A549 (cell line): ENCODE results near the gene MYORG. TPM values are rescaled to one million over a fixed set of nuclear protein-coding genes. Genes with fewer than 3 reads are reported as not detected.

Experiments
- ATAC-seq, 2 experiments: fragments of 200-7000 bp in 1 of 2; fragments of >200 bp in 1 of 2; cut with Nextera tagmentation in 1 of 2; cut with Tn5 transposase in 1 of 2; 3 replicates each; pipeline versions ENCODE4 v1.8.0 to v1.9.1; 2018 to 2020; ENCODE audit warnings: mild to moderate bottlenecking in 1 of 2, moderate library complexity in 1 of 2
- CTCF ChIA-PET: fragments of 300-600 bp; sonication (Branson Sonifier 250); formaldehyde crosslinking; extraction: SDS; loops from one replicate; lab custom pipeline; 2021; ENCODE audit warnings: antibody characterized with exemption, inconsistent platforms; lab: Yijun Ruan, JAX
- POLR2A ChIA-PET: fragments of 350-600 bp; formaldehyde crosslinking; extraction: SDS; loops from one replicate; lab custom pipeline; 2021; ENCODE audit warnings: antibody characterized with exemption, inconsistent platforms; lab: Yijun Ruan, JAX
- DNase-seq, 2 experiments: peaks; one replicate each; pipeline versions ENCODE4 v3.0.0 to v3.0.0-alpha.2; 2011 to 2016; ENCODE audit warnings: low read depth in 1 of 2, low spot score in 1 of 2
- FAIRE-seq: peaks from 2 replicates; lab custom pipeline; 2011; peaks lifted over from hg19 to GRCh38; lab: Jason Lieb, UNC
- H3K27ac ChIP-seq, 2 experiments: fragments of >200 bp; sonication (Bioruptor Twin); formaldehyde crosslinking; 3 replicates each; pipeline ENCODE4 v1.5.1; 2016 to 2017
- H3K4me1 ChIP-seq: fragments of >200 bp; sonication (Bioruptor Twin); formaldehyde crosslinking; 3 replicates; pipeline ENCODE4 v1.6.1; 2016
- H3K4me2 ChIP-seq: fragments of >200 bp; sonication (Bioruptor Twin); formaldehyde crosslinking; 3 replicates; pipeline ENCODE4 v1.6.1; 2016
- H3K4me3 ChIP-seq: fragments of >200 bp; sonication (Bioruptor Twin); formaldehyde crosslinking; 3 replicates; pipeline ENCODE4 v1.5.1; 2016
- H3K9me3 ChIP-seq: fragments of >200 bp; sonication (Bioruptor Twin); formaldehyde crosslinking; 3 replicates; pipeline ENCODE4 v1.6.1; 2016
- CBX2 ChIP-seq: fragments of 200-600 bp; sonication (generic); IDR thresholded peaks from 2 replicates; pipeline ENCODE4 v1.6.1; 2016; ENCODE audit warnings: low read depth, mild to moderate bottlenecking, borderline replicate concordance
- CBX8 ChIP-seq: fragments of 200-600 bp; sonication (generic); IDR thresholded peaks from 2 replicates; pipeline ENCODE4 v1.6.1; 2016
- CHD2 ChIP-seq: fragments of 150-350 bp; IDR thresholded peaks from 2 replicates; pipeline ENCODE4 v1.6.1; 2014; ENCODE audit warnings: low read length; ENCODE audit not compliant: partially characterized antibody
- CHD4 ChIP-seq: fragments of 200-600 bp; sonication (generic); IDR thresholded peaks from 2 replicates; pipeline ENCODE4 v1.6.1; 2016; ENCODE audit warnings: antibody characterized with exemption, mild to moderate bottlenecking, borderline replicate concordance
- CTCF ChIP-seq: fragments of >200 bp; sonication (Bioruptor Twin); formaldehyde crosslinking; IDR thresholded peaks from 3 replicates; pipeline ENCODE4 v1.5.1; 2016
- EHMT2 ChIP-seq: fragments of 200-600 bp; sonication (generic); IDR thresholded peaks from 2 replicates; pipeline ENCODE4 v1.6.1; 2016; ENCODE audit warnings: antibody characterized with exemption, low read depth, mild to moderate bottlenecking, moderate library complexity
- ESRRA ChIP-seq: fragments of 150-350 bp; IDR thresholded peaks from 2 replicates; pipeline ENCODE4 v1.6.1; 2014; ENCODE audit warnings: mild to moderate bottlenecking, low read length, borderline replicate concordance
- FOSB ChIP-seq: fragments of 250-450 bp; sonication (Bioruptor Pico); IDR thresholded peaks from 2 replicates; pipeline ENCODE4 v1.5.0; 2020; ENCODE audit warnings: mild to moderate bottlenecking, moderate library complexity
- FOSL2 ChIP-seq, 2 experiments: fragments of 450-650 bp in 1 of 2; fragments of >200 bp in 1 of 2; sonication (Bioruptor Twin) in 1 of 2; formaldehyde crosslinking; IDR thresholded peaks; 2 replicates each; pipeline versions ENCODE4 v1.5.0 to v1.6.1; 2016 to 2020; ENCODE audit warnings: mild to moderate bottlenecking in 1 of 2, moderate library complexity in 1 of 2
- FOXS1 ChIP-seq: fragments of 250-450 bp; sonication (Bioruptor Pico); IDR thresholded peaks from 2 replicates; pipeline ENCODE4 v1.5.0; 2020; ENCODE audit warnings: mild to moderate bottlenecking, moderate library complexity
- HES2 ChIP-seq: fragments of >200 bp; sonication (Bioruptor Twin); formaldehyde crosslinking; IDR thresholded peaks from 2 replicates; pipeline ENCODE4 v1.6.1; 2016
- HEYL ChIP-seq: fragments of 250-450 bp; sonication (Bioruptor Pico); IDR thresholded peaks from 2 replicates; pipeline ENCODE4 v1.8.0; 2021; ENCODE audit warnings: mild to moderate bottlenecking, moderate library complexity
- HOXA7 ChIP-seq: fragments of 250-450 bp; sonication (Bioruptor Pico); IDR thresholded peaks from 2 replicates; pipeline ENCODE4 v1.5.0; 2020; ENCODE audit warnings: mild to moderate bottlenecking, moderate library complexity
- HOXB13 ChIP-seq: fragments of 250-450 bp; sonication (Bioruptor Pico); IDR thresholded peaks from 2 replicates; pipeline ENCODE4 v1.5.0; 2020; ENCODE audit warnings: low read depth, mild to moderate bottlenecking, moderate library complexity
- JUNB ChIP-seq: fragments of >200 bp; sonication (Bioruptor Twin); formaldehyde crosslinking; IDR thresholded peaks from 2 replicates; pipeline ENCODE4 v1.6.1; 2016
- KDM1A ChIP-seq: fragments of 200-600 bp; sonication (generic); IDR thresholded peaks from 2 replicates; pipeline ENCODE4 v1.6.1; 2016; ENCODE audit warnings: low read depth, mild to moderate bottlenecking
- KDM5A ChIP-seq: fragments of 200-600 bp; sonication (generic); IDR thresholded peaks from 2 replicates; pipeline ENCODE4 v1.6.1; 2016; ENCODE audit warnings: antibody characterized with exemption, mild to moderate bottlenecking
- MAFK ChIP-seq: fragments of 450-650 bp; IDR thresholded peaks from 2 replicates; pipeline ENCODE4 v1.6.1; 2014; ENCODE audit not compliant: partially characterized antibody
- MAX ChIP-seq: IDR thresholded peaks from 2 replicates; pipeline ENCODE4 v1.6.1; 2012
- MAZ ChIP-seq: fragments of 150-350 bp; IDR thresholded peaks from 2 replicates; pipeline ENCODE4 v1.6.1; 2014; ENCODE audit warnings: antibody characterized with exemption, low read depth, low read length, borderline replicate concordance
- PBX3 ChIP-seq: IDR thresholded peaks from 2 replicates; pipeline ENCODE4 v1.6.1; 2012
- PHF8 ChIP-seq: fragments of 200-600 bp; sonication (generic); IDR thresholded peaks from 2 replicates; pipeline ENCODE4 v1.6.1; 2016; ENCODE audit warnings: low read depth, mild to moderate bottlenecking, antibody characterized with exemption, moderate library complexity, borderline replicate concordance
- POLR2A ChIP-seq: IDR thresholded peaks from 2 replicates; pipeline ENCODE4 v1.6.1; 2012; ENCODE audit warnings: mild to moderate bottlenecking, low read length
- POLR2AphosphoS2 ChIP-seq: conservative IDR thresholded peaks from 2 replicates; pipeline ENCODE4 v1.6.1; 2012; ENCODE audit warnings: low read length, improper control_type of control experiment, inconsistent platforms
- RAD21 ChIP-seq, 2 experiments: fragments of >200 bp in 1 of 2; sonication (Bioruptor Twin) in 1 of 2; formaldehyde crosslinking in 1 of 2; IDR thresholded peaks in 1 of 2; conservative IDR thresholded peaks in 1 of 2; 2 replicates in 1 of 2; 3 replicates in 1 of 2; pipeline ENCODE4 v1.6.1; 2012 to 2018; ENCODE audit warnings: inconsistent platforms in 1 of 2
- RARB ChIP-seq: fragments of 250-450 bp; sonication (Bioruptor Pico); IDR thresholded peaks from 2 replicates; pipeline ENCODE4 v1.8.0; 2021; ENCODE audit warnings: mild to moderate bottlenecking, moderate library complexity
- RCOR1 ChIP-seq: fragments of 150-350 bp; IDR thresholded peaks from 2 replicates; pipeline ENCODE4 v1.6.1; 2014; ENCODE audit warnings: antibody characterized with exemption, low read length, low read depth
- SMC3 ChIP-seq: fragments of >200 bp; sonication (Bioruptor Twin); formaldehyde crosslinking; IDR thresholded peaks from 3 replicates; pipeline ENCODE4 v1.6.1; 2018; ENCODE audit warnings: inconsistent platforms
- SREBF2 ChIP-seq: fragments of 450-650 bp; IDR thresholded peaks from 2 replicates; pipeline ENCODE4 v1.6.1; 2014; ENCODE audit warnings: mild to moderate bottlenecking, moderate library complexity
- TP53 ChIP-seq: fragments of 250-450 bp; sonication (Bioruptor Pico); IDR thresholded peaks from 2 replicates; pipeline ENCODE4 v1.5.0; 2021; ENCODE audit warnings: mild to moderate bottlenecking, moderate library complexity
- USF2 ChIP-seq: fragments of 450-650 bp; IDR thresholded peaks from 2 replicates; pipeline ENCODE4 v1.6.1; 2014; ENCODE audit warnings: antibody characterized with exemption
- ZSCAN20 ChIP-seq: fragments of 250-450 bp; sonication (Bioruptor Pico); IDR thresholded peaks from 2 replicates; pipeline ENCODE4 v1.8.0; 2022; ENCODE audit warnings: mild to moderate bottlenecking, moderate library complexity
- WGBS: methylation state at CpG from one replicate; pipeline ENCODE4 v1.1.6; 2017; ENCODE audit errors: missing lambda C conversion rate; 5-methylcytosine and 5-hydroxymethylcytosine counted together
- polyA plus RNA-seq, 4 experiments: library from polyadenylated mRNA; depleted of rRNA in 3 of 4; stranded (reverse); fragments of >200 nt; fragmentation: RNase III in 1 of 4; extraction: RNeasy Plus Mini Kit Qiagen cat#74134 plus additional on column Dnase treatment in 1 of 4; gene quantifications; 2 replicates in 3 of 4; 3 replicates in 1 of 4; pipeline ENCODE4 v1.2.3, GENCODE V29; 2011 to 2017

MYORG gene
- polyA plus RNA-seq, 2 of the 4 experiments (the other 2 are of a cell fraction): 2.2 to 4.1 TPM

GRCh38 chr9:34332076-34332964 lies 44.4 kb downstream of the MYORG start:
- WGBS: 36% methylated on average over 7 of the region's 7 CpGs
- ATAC-seq (no peak), DNase-seq (peak; percentile 36 to 67), FAIRE-seq (peak; percentile 43)
- Histone ChIP-seq H3K4me1 (peaks cover 19% of the 10 kb centered on the region), H3K4me3 (no peak overlapping the region), H3K4me2 (0 out of 3 replicates have a peak overlapping the region, but pooled peaks have one; percentile 9), H3K27ac (no peak overlapping the region), H3K9me3 (no peaks in the 10 kb centered on the region)
- TF ChIP-seq CHD2: no peak
- TF ChIP-seq MAX: no peak
- TF ChIP-seq ESRRA: no peak
- no peak for TF ChIP-seq RARB (CRISPR knock-in tag)
- TF ChIP-seq HOXB13 (CRISPR knock-in tag): no peak
- TF ChIP-seq HES2: no peak
- no peak for TF ChIP-seq MAZ
- TF ChIP-seq CBX8: no peak
- TF ChIP-seq RAD21 (conservative IDR thresholded peaks at IDR 0.05 in 1 of 2, IDR thresholded peaks at IDR 0.05 in 1 of 2): peak; percentile 74 to 75
- TF ChIP-seq EHMT2: no peak
- TF ChIP-seq POLR2A: no peak
- no peak for TF ChIP-seq CHD4
- no peak for TF ChIP-seq KDM1A
- no peak for TF ChIP-seq KDM5A
- peak; percentile 73 for TF ChIP-seq SMC3
- TF ChIP-seq CBX2: no peak
- TF ChIP-seq MAFK: peak; percentile 20
- TF ChIP-seq JUNB: no peak
- TF ChIP-seq HOXA7: no peak
- no peak for TF ChIP-seq PHF8
- TF ChIP-seq HEYL (CRISPR knock-in tag): no peak
- TF ChIP-seq FOSL2 (IDR thresholded peaks at IDR 0.05): no peak
- TF ChIP-seq FOSL2 (CRISPR knock-in tag; IDR thresholded peaks at IDR 0.05): no peak
- no peak for TF ChIP-seq FOSB (CRISPR knock-in tag)
- no peak for TF ChIP-seq FOXS1 (CRISPR knock-in tag)
- no peak for TF ChIP-seq PBX3
- no peak for TF ChIP-seq TP53 (CRISPR knock-in tag)
- TF ChIP-seq SREBF2: no peak
- TF ChIP-seq CTCF: peak; percentile 69
- TF ChIP-seq ZSCAN20 (CRISPR knock-in tag): no peak
- no peak for TF ChIP-seq RCOR1
- TF ChIP-seq USF2: no peak
- no peak for TF ChIP-seq POLR2AphosphoS2
- POLR2A ChIA-PET: no interaction called here
- CTCF ChIA-PET: interaction anchor here (0.6 to 23.6 kb wide), 42 partner anchors 9 to 411 kb away, joined by 3 to 417 read pairs (median 4); partner anchors contain the start of genes DCTN3 and MYORG
